Trophoblast cell (in vitro differentiated cells and primary cell): Measurements from ENCODE around the gene RSAD2.
"Not testable (repeated sequence)": the region's sequence is repeated elsewhere in the genome, so short reads cannot be mapped to it uniquely, and the experiment has no call there.

Experiments used
- DNase-seq, 2 donors: peaks; one replicate each; pipeline ENCODE4 v3.0.0-alpha.2; 2016
- H2AFZ ChIP-seq: 2 replicates; pipeline ENCODE4 v1.6.1; 2013; ENCODE audit warnings: low read length, moderate library complexity, mild to moderate bottlenecking; ENCODE audit not compliant: insufficient read depth, poor library complexity
- H2AK5ac ChIP-seq: 2 replicates; pipeline ENCODE4 v1.6.1; 2013; ENCODE audit warnings: mild to moderate bottlenecking, low read length
- H2BK120ac ChIP-seq: 2 replicates; pipeline ENCODE4 v1.6.1; 2013; ENCODE audit warnings: low read length, mild to moderate bottlenecking, moderate library complexity; ENCODE audit not compliant: insufficient read depth, poor library complexity
- H2BK12ac ChIP-seq: 2 replicates; pipeline ENCODE4 v1.6.1; 2013; ENCODE audit warnings: mild to moderate bottlenecking, low read length, moderate library complexity
- H2BK5ac ChIP-seq: 2 replicates; pipeline ENCODE4 v1.6.1; 2013; ENCODE audit warnings: low read length, low read depth, moderate library complexity, mild to moderate bottlenecking; ENCODE audit not compliant: poor library complexity
- H3K14ac ChIP-seq: 2 replicates; pipeline ENCODE4 v1.6.1; 2013; ENCODE audit warnings: mild to moderate bottlenecking, low read length
- H3K18ac ChIP-seq: 2 replicates; pipeline ENCODE4 v1.6.1; 2013; ENCODE audit warnings: mild to moderate bottlenecking, low read length
- H3K23ac ChIP-seq: 2 replicates; pipeline ENCODE4 v1.6.1; 2013; ENCODE audit warnings: low read length
- H3K27ac ChIP-seq: 2 replicates; pipeline ENCODE4 v1.5.1; 2013; ENCODE audit warnings: low read depth, mild to moderate bottlenecking, inconsistent platforms, low read length, moderate library complexity
- H3K27me3 ChIP-seq: 2 replicates; pipeline ENCODE4 v1.6.1; 2013; ENCODE audit warnings: inconsistent platforms, mild to moderate bottlenecking, low read length, moderate library complexity; ENCODE audit not compliant: insufficient read depth
- H3K36me3 ChIP-seq, 2 experiments: 1 replicate in 1 of 2; 2 replicates in 1 of 2; pipeline ENCODE4 v1.6.1; 2013; ENCODE audit warnings: low read length in 2 of 2, mild to moderate bottlenecking in 2 of 2, moderate library complexity in 1 of 2; ENCODE audit not compliant: insufficient read depth in 2 of 2, control insufficient read depth in 1 of 2
- H3K4ac ChIP-seq: 2 replicates; pipeline ENCODE4 v1.6.1; 2013; ENCODE audit warnings: low read depth, mild to moderate bottlenecking, low read length, moderate library complexity
- H3K4me1 ChIP-seq, 2 experiments: 1 replicate in 1 of 2; 2 replicates in 1 of 2; pipeline ENCODE4 v1.6.1; 2013; ENCODE audit warnings: low read length in 2 of 2, mild to moderate bottlenecking in 2 of 2, moderate library complexity in 1 of 2; ENCODE audit not compliant: insufficient read depth in 2 of 2, control insufficient read depth in 1 of 2
- H3K4me2 ChIP-seq: 2 replicates; pipeline ENCODE4 v1.6.1; 2013; ENCODE audit warnings: inconsistent platforms, mild to moderate bottlenecking, low read length, moderate library complexity
- H3K4me3 ChIP-seq: 2 replicates; pipeline ENCODE4 v1.5.1; 2013; ENCODE audit warnings: mild to moderate bottlenecking, low read depth, low read length, inconsistent platforms
- H3K79me1 ChIP-seq: one replicate; pipeline ENCODE4 v1.6.1; 2013; ENCODE audit warnings: low read length
- H3K79me2 ChIP-seq: 2 replicates; pipeline ENCODE4 v1.6.1; 2013; ENCODE audit warnings: low read length, mild to moderate bottlenecking; ENCODE audit not compliant: control insufficient read depth, insufficient read depth, poor library complexity
- H3K9ac ChIP-seq: 2 replicates; pipeline ENCODE4 v1.6.1; 2013; ENCODE audit warnings: mild to moderate bottlenecking, low read length
- H3K9me3 ChIP-seq: 2 replicates; pipeline ENCODE4 v1.6.1; 2013; ENCODE audit warnings: low read depth, mild to moderate bottlenecking, control low read depth, inconsistent platforms, low read length; ENCODE audit not compliant: insufficient read depth
- H4K12ac ChIP-seq: 2 replicates; pipeline ENCODE4 v1.6.1; 2013; ENCODE audit warnings: low read depth, mild to moderate bottlenecking, low read length, moderate library complexity
- H4K8ac ChIP-seq: 2 replicates; pipeline ENCODE4 v1.6.1; 2013; ENCODE audit warnings: low read depth, mild to moderate bottlenecking, low read length, moderate library complexity
- H4K91ac ChIP-seq: one replicate; pipeline ENCODE4 v1.6.1; 2013; ENCODE audit warnings: low read depth, mild to moderate bottlenecking, low read length, moderate library complexity
- WGBS: extraction: QIAGEN DNeasy Blood & Tissue Kit; methylation state at CpG from one replicate; pipeline ENCODE4 v1.1.7; 2013; ENCODE audit warnings: missing lambda C conversion rate; ENCODE audit not compliant: insufficient read length, insufficient coverage; ENCODE audit errors: extremely low coverage; 5-methylcytosine and 5-hydroxymethylcytosine counted together

The RSAD2 gene

GRCh38 chr2:6902581-6902980 is 25.0 kb downstream of the RSAD2 start:
- not testable (repeated sequence) for H4K8ac ChIP-seq, H2BK5ac ChIP-seq, DNase-seq, H3K79me1 ChIP-seq, H3K79me2 ChIP-seq, H2AFZ ChIP-seq, H3K23ac ChIP-seq, H3K4ac ChIP-seq, H4K12ac ChIP-seq, H2BK120ac ChIP-seq, H3K4me3 ChIP-seq, H3K36me3 ChIP-seq, H3K9me3 ChIP-seq, H3K14ac ChIP-seq, H3K9ac ChIP-seq, H3K27me3 ChIP-seq, H3K27ac ChIP-seq, H3K18ac ChIP-seq, H2BK12ac ChIP-seq, H3K4me1 ChIP-seq, H3K4me2 ChIP-seq, H4K91ac ChIP-seq, H2AK5ac ChIP-seq
- WGBS: no CpG with 5 or more reads among the region's 2 CpGs

- H3K79me1 ChIP-seq: no peaks in the 10 kb centered on the region
- H3K9me3 ChIP-seq: no peaks in the 10 kb centered on the region
- no peak overlapping the region for H3K4me2 ChIP-seq
- no peak overlapping the region for H3K27ac ChIP-seq
- H3K4me3 ChIP-seq: no peak overlapping the region
- H3K23ac ChIP-seq: no peak overlapping the region
- H2BK120ac ChIP-seq: no peak overlapping the region
- no peak overlapping the region for H2BK12ac ChIP-seq
- H3K4me1 ChIP-seq: no peaks in the 10 kb centered on the region
- H4K8ac ChIP-seq: no peak overlapping the region
- no peak overlapping the region for H3K14ac ChIP-seq
- H4K91ac ChIP-seq: no peak overlapping the region
- H3K9ac ChIP-seq: no peak overlapping the region
- H2AFZ ChIP-seq: no peak overlapping the region
- WGBS: no CpG with 5 or more reads among the region's 1 CpG
- H3K18ac ChIP-seq: no peak overlapping the region
- no peaks in the 10 kb centered on the region for H3K27me3 ChIP-seq
- H2BK5ac ChIP-seq: no peak overlapping the region
- H2AK5ac ChIP-seq: no peak overlapping the region
- no peak overlapping the region for H4K12ac ChIP-seq
- H3K36me3 ChIP-seq: no peaks in the 10 kb centered on the region
- no peak overlapping the region for H3K4ac ChIP-seq
- no peaks in the 10 kb centered on the region for H3K79me2 ChIP-seq
- no peak for DNase-seq
Measured at GRCh38 chr2:6905668-6906067, 28.1 kb downstream of the RSAD2 start.

- no peaks in the 10 kb centered on the region for H3K9me3 ChIP-seq
- no peak overlapping the region for H2BK120ac ChIP-seq
- H3K18ac ChIP-seq: no peak overlapping the region
- no peak overlapping the region for H2AFZ ChIP-seq
- no peak overlapping the region for H3K4me3 ChIP-seq
- no peak overlapping the region for H3K27ac ChIP-seq
- no peak overlapping the region for H2BK12ac ChIP-seq
- H3K79me1 ChIP-seq: no peaks in the 10 kb centered on the region
- H3K14ac ChIP-seq: no peak overlapping the region
- H3K4me1 ChIP-seq: no peaks in the 10 kb centered on the region
- H4K8ac ChIP-seq: no peak overlapping the region
- no peak overlapping the region for H4K91ac ChIP-seq
- no peak overlapping the region for H2BK5ac ChIP-seq
- no CpG with 5 or more reads among the region's 1 CpG for WGBS
- H3K79me2 ChIP-seq: no peaks in the 10 kb centered on the region
- no peaks in the 10 kb centered on the region for H3K27me3 ChIP-seq
- no peaks in the 10 kb centered on the region for H3K36me3 ChIP-seq
- no peak overlapping the region for H3K4me2 ChIP-seq
- no peak overlapping the region for H2AK5ac ChIP-seq
- no peak overlapping the region for H3K4ac ChIP-seq
- no peak overlapping the region for H3K9ac ChIP-seq
- H4K12ac ChIP-seq: no peak overlapping the region
- no peak overlapping the region for H3K23ac ChIP-seq
- DNase-seq: no peak
Measured at GRCh38 chr2:6906165-6906741, 28.7 kb downstream of the RSAD2 start.

GRCh38 chr2:6908291-6908690 is 30.7 kb downstream of the RSAD2 start:
- no peak overlapping the region for H3K4ac ChIP-seq
- no peaks in the 10 kb centered on the region for H3K79me2 ChIP-seq
- H3K4me2 ChIP-seq: no peak overlapping the region
- no peak overlapping the region for H2BK120ac ChIP-seq
- no peaks in the 10 kb centered on the region for H3K4me1 ChIP-seq
- H3K9ac ChIP-seq: no peak overlapping the region
- no peak overlapping the region for H3K14ac ChIP-seq
- no peak for DNase-seq
- H2AFZ ChIP-seq: no peak overlapping the region
- H2AK5ac ChIP-seq: no peak overlapping the region
- no peak overlapping the region for H3K4me3 ChIP-seq
- H4K91ac ChIP-seq: no peak overlapping the region
- H2BK5ac ChIP-seq: no peak overlapping the region
- no CpG with 5 or more reads among the region's 2 CpGs for WGBS
- no peaks in the 10 kb centered on the region for H3K27me3 ChIP-seq
- H3K79me1 ChIP-seq: no peaks in the 10 kb centered on the region
- no peak overlapping the region for H3K18ac ChIP-seq
- H3K36me3 ChIP-seq: no peaks in the 10 kb centered on the region
- no peak overlapping the region for H2BK12ac ChIP-seq
- no peak overlapping the region for H3K23ac ChIP-seq
- H3K27ac ChIP-seq: no peak overlapping the region
- H4K8ac ChIP-seq: no peak overlapping the region
- no peak overlapping the region for H4K12ac ChIP-seq
- no peaks in the 10 kb centered on the region for H3K9me3 ChIP-seq
